GM12878 (cell line): ENCODE measurements around the gene SIMC1. TPM values are rescaled to one million over a fixed set of nuclear protein-coding genes. Genes with fewer than 3 reads are reported as not detected.

Experiments used
- ATAC-seq: fragments of 200-7000 bp; cut with Tn5 transposase; 3 replicates; pipeline ENCODE4 v1.9.1; 2020; ENCODE audit warnings: mild to moderate bottlenecking, moderate library complexity
- BruUV-seq: library from RNA; stranded (reverse); fragments of 400-500 nt; replicated peaks from 2 replicates; lab custom pipeline; 2021; lab: Mats Ljungman, UMichigan
- CTCF ChIA-PET: fragments of 300-600 bp; sonication (Branson Sonifier 250); formaldehyde crosslinking; extraction: SDS; loops from one replicate; lab custom pipeline; 2021; ENCODE audit warnings: inconsistent platforms; lab: Yijun Ruan, JAX
- POLR2A ChIA-PET: fragments of 350-600 bp; formaldehyde crosslinking; extraction: SDS; loops from one replicate; lab custom pipeline; 2021; ENCODE audit warnings: inconsistent platforms; lab: Charles Lee
- RAD21 ChIA-PET: fragments of 300-600 bp; sonication (Branson Sonifier 250); formaldehyde crosslinking; loops from one replicate; lab custom pipeline; 2023; ENCODE audit warnings: antibody characterized with exemption; ENCODE audit not compliant: unreplicated experiment; lab: Charles Lee
- SMC1A ChIA-PET: fragments of 300-600 bp; sonication (Branson Sonifier 250); formaldehyde crosslinking; loops from one replicate; lab custom pipeline; 2023; ENCODE audit not compliant: unreplicated experiment, uncharacterized antibody; lab: Charles Lee
- DNase-seq: peaks from one replicate; pipeline ENCODE4 v3.0.0-alpha.2; 2011; ENCODE audit warnings: low read depth, low spot score
- FAIRE-seq: peaks from 3 replicates; lab custom pipeline; 2011; peaks lifted over from hg19 to GRCh38; lab: Jason Lieb, UNC
- H2AFZ ChIP-seq: 2 replicates; pipeline ENCODE4 v1.6.0; 2011; ENCODE audit warnings: low read depth, low read length, control low read depth; ENCODE audit not compliant: control insufficient read depth
- H3K27ac ChIP-seq: 2 replicates; pipeline ENCODE4 v1.5.1; 2011; ENCODE audit warnings: control low read depth; ENCODE audit not compliant: control insufficient read depth, insufficient read depth
- H3K27me3 ChIP-seq, 2 experiments: replicated peaks in 1 of 2; 2 replicates each; pipeline versions ENCODE4 v1.6.0 to v1.6.1; 2011; ENCODE audit warnings: low read length in 1 of 2; ENCODE audit not compliant: control insufficient read depth in 2 of 2, insufficient read depth in 2 of 2
- H3K36me3 ChIP-seq, 2 experiments: 2 replicates each; pipeline ENCODE4 v1.5.1; 2011; ENCODE audit warnings: low read length in 1 of 2; ENCODE audit not compliant: control insufficient read depth in 2 of 2, insufficient read depth in 2 of 2
- H3K4me1 ChIP-seq: 2 replicates; pipeline ENCODE4 v1.6.1; 2011; ENCODE audit warnings: mild to moderate bottlenecking, low read length, moderate library complexity, mixed read lengths; ENCODE audit not compliant: control insufficient read depth, insufficient read depth
- H3K4me2 ChIP-seq: 2 replicates; pipeline ENCODE4 v1.6.0; 2011; ENCODE audit warnings: control low read depth; ENCODE audit not compliant: control insufficient read depth, insufficient read depth
- H3K4me3 ChIP-seq: fragments of 200-600 bp; sonication (generic); 2 replicates; pipeline ENCODE4 v1.5.1; 2016
- H3K79me2 ChIP-seq: 2 replicates; pipeline ENCODE4 v1.6.0; 2011; ENCODE audit warnings: low read length; ENCODE audit not compliant: control insufficient read depth, insufficient read depth
- H3K9ac ChIP-seq: 2 replicates; pipeline ENCODE4 v1.8.0; 2011; ENCODE audit warnings: low read length, control low read depth, mixed read lengths; ENCODE audit not compliant: control insufficient read depth, insufficient read depth
- H3K9me3 ChIP-seq: replicated peaks from 3 replicates; pipeline ENCODE4 v1.5.1; 2011; ENCODE audit warnings: mild to moderate bottlenecking, low read length; ENCODE audit not compliant: control insufficient read depth, insufficient read depth
- H4K20me1 ChIP-seq: 2 replicates; pipeline ENCODE4 v1.6.0; 2011; ENCODE audit not compliant: control insufficient read depth, insufficient read depth
- ELK1 ChIP-seq: IDR thresholded peaks from 2 replicates; pipeline ENCODE4 v1.6.1; 2012; ENCODE audit warnings: low read depth, low read length, improper control_type of control experiment
- NRF1 ChIP-seq: conservative IDR thresholded peaks from 2 replicates; pipeline ENCODE4 v1.6.1; 2011; ENCODE audit warnings: mild to moderate bottlenecking, low read depth, low read length, improper control_type of control experiment
- PAX8 ChIP-seq: fragments of 450-650 bp; IDR thresholded peaks from 2 replicates; pipeline ENCODE4 v1.6.1; 2017; ENCODE audit warnings: mild to moderate bottlenecking, moderate library complexity
- POLR2AphosphoS5 ChIP-seq: IDR thresholded peaks from 2 replicates; pipeline ENCODE4 v1.6.1; 2011; ENCODE audit warnings: mild to moderate bottlenecking, low read length, inconsistent platforms
- PRDM15 ChIP-seq: fragments of 450-650 bp; formaldehyde crosslinking; IDR thresholded peaks from 2 replicates; pipeline ENCODE4 v1.4.0; 2020; ENCODE audit warnings: mild to moderate bottlenecking, moderate library complexity
- RAD21 ChIP-seq: IDR thresholded peaks from 2 replicates; pipeline ENCODE4 v1.6.1; 2011; ENCODE audit warnings: mild to moderate bottlenecking, low read depth, low read length, moderate library complexity; ENCODE audit not compliant: insufficient read depth
- RBBP5 ChIP-seq: fragments of 200-600 bp; sonication (generic); conservative IDR thresholded peaks from 2 replicates; pipeline ENCODE4 v1.6.1; 2016
- RCOR1 ChIP-seq: conservative IDR thresholded peaks from 2 replicates; pipeline ENCODE4 v1.6.1; 2012; ENCODE audit warnings: low read depth, low read length, improper control_type of control experiment
- SIN3A ChIP-seq: IDR thresholded peaks from 2 replicates; pipeline ENCODE4 v1.6.1; 2012; ENCODE audit warnings: low read depth, low read length, improper control_type of control experiment
- SMAD1 ChIP-seq: fragments of 450-650 bp; IDR thresholded peaks from 2 replicates; pipeline ENCODE4 v1.6.1; 2018; ENCODE audit warnings: mild to moderate bottlenecking, low read depth; ENCODE audit not compliant: partially characterized antibody
- WGBS: methylation state at CpG from one replicate; pipeline ENCODE4 v1.1.6; 2016; ENCODE audit warnings: low lambda C conversion rate; ENCODE audit not compliant: insufficient replicate concordance, insufficient coverage; ENCODE audit errors: missing lambda C conversion rate; 5-methylcytosine and 5-hydroxymethylcytosine counted together
- in situ Hi-C: fragments of 300-500 bp; cut with MboI; formaldehyde crosslinking; loops from 9 replicates; pipeline ENCODE4 v1.14.3; 2018; ENCODE audit warnings: mixed read lengths
- intact Hi-C: fragments of 100-400 bp; cut with micrococcal nuclease; formaldehyde crosslinking; loops from one replicate; pipeline ENCODE4 v1.14.2; 2022; ENCODE audit not compliant: unreplicated experiment
- polyA plus RNA-seq, 11 experiments: library from polyadenylated mRNA; depleted of rRNA in 4 of 11; unstranded in 6 of 11; stranded (reverse) in 5 of 11; fragments of >200 nt; fragmentation: Nextera tagmentation in 4 of 11; fragmentation: Illumina TruSeq in 1 of 11; extraction: Ambion mirVana in 4 of 11; extraction: Trizol in 1 of 11; gene quantifications; 1 replicate in 1 of 11; 2 replicates in 10 of 11; pipeline versions ENCODE4 v1.2.1 to v1.2.3, GENCODE V29; 2011 to 2016; ENCODE audit warnings: inconsistent platforms in 2 of 11, missing spikeins in 2 of 11, low read depth in 1 of 11
- total RNA-seq, 4 experiments: library from RNA; depleted of rRNA in 3 of 4; stranded (reverse); fragments of >200 nt in 3 of 4; fragmentation: Illumina TruSeq in 1 of 4; extraction: Trizol in 1 of 4; gene quantifications; 2 replicates each; pipeline versions ENCODE4 v1.2.1 to v1.2.3, GENCODE V29; 2013 to 2021
- TF ChIP-seq, protein P1 (sequence below): fragments of 150-350 bp; IDR thresholded peaks from 2 replicates; pipeline ENCODE4 v1.6.1; 2014; ENCODE audit warnings: mild to moderate bottlenecking, low read depth, low read length
- TF ChIP-seq, protein P2 (sequence below): fragments of 450-650 bp; IDR thresholded peaks from 2 replicates; pipeline ENCODE4 v1.6.1; 2016; ENCODE audit warnings: mild to moderate bottlenecking, moderate library complexity, borderline replicate concordance

SIMC1 gene
- total and polyA plus RNA-seq, 10 of the 15 experiments (the other 5 are each of a cell fraction or from before 2014, with no cell fraction given), result 3.0 to 16.5 (median 10.4) TPM

GRCh38 chr5:176192094-176192721 is 46.0 kb upstream of the SIMC1 start:
- no peak overlapping the region for H3K9ac ChIP-seq
- 25% methylated on average over 13 of the region's 13 CpGs for WGBS
- no peak overlapping the region for H2AFZ ChIP-seq
- POLR2A ChIA-PET, result no interaction called here
- H3K27me3 ChIP-seq, result no peaks in the 10 kb centered on the region; a peak in 1 of 4 replicates
- RAD21 ChIA-PET, result no interaction called here
- no peaks in the 10 kb centered on the region for H3K36me3 ChIP-seq
- no peak overlapping the region for H3K4me2 ChIP-seq
- ATAC-seq, result no peak
- in situ Hi-C loops (no loop called here), intact Hi-C loops (no loop called here)
- no peaks in the 10 kb centered on the region for H3K4me1 ChIP-seq
- H3K9me3 ChIP-seq, result no peaks in the 10 kb centered on the region
- CTCF ChIA-PET, result no interaction called here
- H3K27ac ChIP-seq, result no peak overlapping the region
- H3K4me3 ChIP-seq, result no peak overlapping the region
- no peak for FAIRE-seq
- SMC1A ChIA-PET, result no interaction called here
- no peaks in the 10 kb centered on the region for H3K79me2 ChIP-seq
- BruUV-seq, result no TSS peak
- no peaks in the 10 kb centered on the region for H4K20me1 ChIP-seq
- no peak for DNase-seq
- TF ChIP-seq ELK1, result no peak
- no peak for TF ChIP-seq RBBP5
- TF ChIP-seq POLR2AphosphoS5, result no peak
- no peak for TF ChIP-seq RAD21
- TF ChIP-seq, protein P1, sequence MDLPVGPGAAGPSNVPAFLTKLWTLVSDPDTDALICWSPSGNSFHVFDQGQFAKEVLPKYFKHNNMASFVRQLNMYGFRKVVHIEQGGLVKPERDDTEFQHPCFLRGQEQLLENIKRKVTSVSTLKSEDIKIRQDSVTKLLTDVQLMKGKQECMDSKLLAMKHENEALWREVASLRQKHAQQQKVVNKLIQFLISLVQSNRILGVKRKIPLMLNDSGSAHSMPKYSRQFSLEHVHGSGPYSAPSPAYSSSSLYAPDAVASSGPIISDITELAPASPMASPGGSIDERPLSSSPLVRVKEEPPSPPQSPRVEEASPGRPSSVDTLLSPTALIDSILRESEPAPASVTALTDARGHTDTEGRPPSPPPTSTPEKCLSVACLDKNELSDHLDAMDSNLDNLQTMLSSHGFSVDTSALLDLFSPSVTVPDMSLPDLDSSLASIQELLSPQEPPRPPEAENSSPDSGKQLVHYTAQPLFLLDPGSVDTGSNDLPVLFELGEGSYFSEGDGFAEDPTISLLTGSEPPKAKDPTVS, result no peak
- TF ChIP-seq SMAD1, result no peak
- no peak for TF ChIP-seq NRF1
- no peak for TF ChIP-seq SIN3A
- TF ChIP-seq PRDM15 (CRISPR knock-in tag), result no peak
- TF ChIP-seq RCOR1, result no peak
- TF ChIP-seq, protein P2, sequence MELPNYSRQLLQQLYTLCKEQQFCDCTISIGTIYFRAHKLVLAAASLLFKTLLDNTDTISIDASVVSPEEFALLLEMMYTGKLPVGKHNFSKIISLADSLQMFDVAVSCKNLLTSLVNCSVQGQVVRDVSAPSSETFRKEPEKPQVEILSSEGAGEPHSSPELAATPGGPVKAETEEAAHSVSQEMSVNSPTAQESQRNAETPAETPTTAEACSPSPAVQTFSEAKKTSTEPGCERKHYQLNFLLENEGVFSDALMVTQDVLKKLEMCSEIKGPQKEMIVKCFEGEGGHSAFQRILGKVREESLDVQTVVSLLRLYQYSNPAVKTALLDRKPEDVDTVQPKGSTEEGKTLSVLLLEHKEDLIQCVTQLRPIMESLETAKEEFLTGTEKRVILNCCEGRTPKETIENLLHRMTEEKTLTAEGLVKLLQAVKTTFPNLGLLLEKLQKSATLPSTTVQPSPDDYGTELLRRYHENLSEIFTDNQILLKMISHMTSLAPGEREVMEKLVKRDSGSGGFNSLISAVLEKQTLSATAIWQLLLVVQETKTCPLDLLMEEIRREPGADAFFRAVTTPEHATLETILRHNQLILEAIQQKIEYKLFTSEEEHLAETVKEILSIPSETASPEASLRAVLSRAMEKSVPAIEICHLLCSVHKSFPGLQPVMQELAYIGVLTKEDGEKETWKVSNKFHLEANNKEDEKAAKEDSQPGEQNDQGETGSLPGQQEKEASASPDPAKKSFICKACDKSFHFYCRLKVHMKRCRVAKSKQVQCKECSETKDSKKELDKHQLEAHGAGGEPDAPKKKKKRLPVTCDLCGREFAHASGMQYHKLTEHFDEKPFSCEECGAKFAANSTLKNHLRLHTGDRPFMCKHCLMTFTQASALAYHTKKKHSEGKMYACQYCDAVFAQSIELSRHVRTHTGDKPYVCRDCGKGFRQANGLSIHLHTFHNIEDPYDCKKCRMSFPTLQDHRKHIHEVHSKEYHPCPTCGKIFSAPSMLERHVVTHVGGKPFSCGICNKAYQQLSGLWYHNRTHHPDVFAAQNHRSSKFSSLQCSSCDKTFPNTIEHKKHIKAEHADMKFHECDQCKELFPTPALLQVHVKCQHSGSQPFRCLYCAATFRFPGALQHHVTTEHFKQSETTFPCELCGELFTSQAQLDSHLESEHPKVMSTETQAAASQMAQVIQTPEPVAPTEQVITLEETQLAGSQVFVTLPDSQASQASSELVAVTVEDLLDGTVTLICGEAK, result no peak
- TF ChIP-seq PAX8, result no peak
